H9 (cell line): ENCODE data around the gene OSBP2. TPM values are rescaled to one million over a fixed set of nuclear protein-coding genes. Genes with fewer than 3 reads are reported as not detected.

ENCODE experiments used
- DNase-seq: peaks from one replicate; pipeline ENCODE4 v3.0.0-alpha.2; 2017
- H2AFZ ChIP-seq: one replicate; pipeline ENCODE4 v1.6.1; 2013; ENCODE audit warnings: mild to moderate bottlenecking, low read length, control low read depth, moderate library complexity
- H2AK5ac ChIP-seq: 2 replicates; pipeline ENCODE4 v1.6.1; 2013; ENCODE audit warnings: low read length, control low read depth, mixed read lengths; ENCODE audit not compliant: insufficient read length
- H2BK120ac ChIP-seq: one replicate; pipeline ENCODE4 v1.6.1; 2013; ENCODE audit warnings: low read depth, mild to moderate bottlenecking, low read length, control low read depth, inconsistent platforms; ENCODE audit not compliant: poor library complexity, severe bottlenecking
- H2BK12ac ChIP-seq: 2 replicates; pipeline ENCODE4 v1.6.1; 2013; ENCODE audit warnings: low read length, control low read depth, mixed read lengths, low read depth; ENCODE audit not compliant: insufficient read length
- H2BK15ac ChIP-seq: 2 replicates; pipeline ENCODE4 v1.6.1; 2013; ENCODE audit warnings: low read depth, low read length, control low read depth
- H2BK20ac ChIP-seq: one replicate; pipeline ENCODE4 v1.6.1; 2013; ENCODE audit warnings: low read depth, mild to moderate bottlenecking, low read length, control low read depth, inconsistent platforms; ENCODE audit not compliant: poor library complexity, severe bottlenecking
- H2BK5ac ChIP-seq: 2 replicates; pipeline ENCODE4 v1.6.1; 2013; ENCODE audit warnings: low read length, control low read depth, mixed read lengths; ENCODE audit not compliant: insufficient read length
- H3K14ac ChIP-seq: 2 replicates; pipeline ENCODE4 v1.6.1; 2013; ENCODE audit warnings: low read length, control low read depth; ENCODE audit not compliant: insufficient read depth
- H3K18ac ChIP-seq: 2 replicates; pipeline ENCODE4 v1.6.1; 2013; ENCODE audit warnings: low read depth, mild to moderate bottlenecking, mixed read lengths, low read length, control low read depth; ENCODE audit not compliant: insufficient read length
- H3K23ac ChIP-seq: 2 replicates; pipeline ENCODE4 v1.6.1; 2013; ENCODE audit warnings: low read length, control low read depth, mixed read lengths, low read depth; ENCODE audit not compliant: insufficient read length
- H3K23me2 ChIP-seq: 2 replicates; pipeline ENCODE4 v1.6.1; 2013; ENCODE audit warnings: low read depth, mild to moderate bottlenecking, mixed read lengths, low read length, control low read depth; ENCODE audit not compliant: insufficient read length, poor library complexity, severe bottlenecking
- H3K27ac ChIP-seq: 2 replicates; pipeline ENCODE4 v1.5.1; 2013; ENCODE audit warnings: low read length, control low read depth, mixed read lengths, low read depth; ENCODE audit not compliant: insufficient read length
- H3K27me3 ChIP-seq: 2 replicates; pipeline ENCODE4 v1.6.1; 2013; ENCODE audit warnings: low read length, control low read depth, inconsistent platforms; ENCODE audit not compliant: insufficient read depth
- H3K4ac ChIP-seq: 2 replicates; pipeline ENCODE4 v1.6.1; 2013; ENCODE audit warnings: low read depth, mild to moderate bottlenecking, control low read depth, inconsistent platforms, low read length, moderate library complexity
- H3K4me1 ChIP-seq: 2 replicates; pipeline ENCODE4 v1.6.1; 2013; ENCODE audit warnings: low read length, control low read depth, inconsistent platforms; ENCODE audit not compliant: insufficient read depth
- H3K4me2 ChIP-seq: 2 replicates; pipeline ENCODE4 v1.6.1; 2013; ENCODE audit warnings: low read length, control low read depth, mixed read lengths; ENCODE audit not compliant: insufficient read length, insufficient read depth
- H3K56ac ChIP-seq: 2 replicates; pipeline ENCODE4 v1.6.1; 2013; ENCODE audit warnings: low read depth, mild to moderate bottlenecking, mixed read lengths, low read length, control low read depth; ENCODE audit not compliant: insufficient read length
- H3K79me1 ChIP-seq: 2 replicates; pipeline ENCODE4 v1.6.1; 2013; ENCODE audit warnings: low read depth, mild to moderate bottlenecking, moderate library complexity, low read length, control low read depth, inconsistent platforms; ENCODE audit not compliant: insufficient read depth, poor library complexity, severe bottlenecking
- H3K79me2 ChIP-seq: 2 replicates; pipeline ENCODE4 v1.6.1; 2013; ENCODE audit warnings: low read length, control low read depth, inconsistent platforms; ENCODE audit not compliant: insufficient read depth
- H3K9ac ChIP-seq: 2 replicates; pipeline ENCODE4 v1.6.1; 2013; ENCODE audit warnings: low read length, control low read depth, mixed read lengths; ENCODE audit not compliant: insufficient read length; ENCODE audit errors: extremely low read depth
- H3K9me3 ChIP-seq: one replicate; pipeline ENCODE4 v1.6.1; 2013; ENCODE audit warnings: low read depth, low read length, inconsistent platforms; ENCODE audit not compliant: control insufficient read depth
- H3T11ph ChIP-seq: one replicate; pipeline ENCODE4 v1.6.1; 2013; ENCODE audit warnings: mild to moderate bottlenecking, low read length, control low read depth, inconsistent platforms
- H4K20me1 ChIP-seq: one replicate; pipeline ENCODE4 v1.6.1; 2013; ENCODE audit not compliant: control insufficient read depth, insufficient read length, insufficient read depth
- H4K5ac ChIP-seq: 2 replicates; pipeline ENCODE4 v1.6.1; 2013; ENCODE audit warnings: low read depth, mild to moderate bottlenecking, mixed read lengths, low read length, control low read depth; ENCODE audit not compliant: insufficient read length
- H4K8ac ChIP-seq: replicated peaks from 2 replicates; pipeline ENCODE4 v1.6.1; 2013; ENCODE audit warnings: low read length, control low read depth, mixed read lengths, low read depth; ENCODE audit not compliant: insufficient read length
- H4K91ac ChIP-seq: 2 replicates; pipeline ENCODE4 v1.6.1; 2013; ENCODE audit warnings: low read depth, mild to moderate bottlenecking, moderate library complexity, mixed read lengths, low read length, control low read depth; ENCODE audit not compliant: insufficient read length
- H3K27ac Mint-ChIP-seq, 3 experiments: 2 replicates in 2 of 3; 3 replicates in 1 of 3; pipeline ENCODE4 v1.8.0; 2020 to 2021; ENCODE audit warnings: mixed read lengths in 3 of 3, mild to moderate bottlenecking in 1 of 3, moderate library complexity in 1 of 3
- H3K27me3 Mint-ChIP-seq: 2 replicates; pipeline ENCODE4 v1.8.0; 2021; ENCODE audit warnings: low read depth, mild to moderate bottlenecking, moderate library complexity, mixed read lengths
- H3K36me3 Mint-ChIP-seq, 3 experiments: 2 replicates in 2 of 3; 3 replicates in 1 of 3; pipeline ENCODE4 v1.8.0; 2020 to 2021; ENCODE audit warnings: low read depth in 3 of 3, mixed read lengths in 3 of 3; ENCODE audit not compliant: insufficient read depth in 1 of 3
- H3K4me1 Mint-ChIP-seq, 2 experiments: 2 replicates each; pipeline ENCODE4 v1.8.0; 2020; ENCODE audit warnings: mixed read lengths in 2 of 2
- H3K4me3 Mint-ChIP-seq, 2 experiments: 2 replicates in 1 of 2; 3 replicates in 1 of 2; pipeline ENCODE4 v1.8.0; 2020 to 2021; ENCODE audit warnings: mild to moderate bottlenecking in 2 of 2, mixed read lengths in 2 of 2, moderate library complexity in 1 of 2
- H3K9me3 Mint-ChIP-seq, 2 experiments: 2 replicates in 1 of 2; 3 replicates in 1 of 2; pipeline ENCODE4 v1.8.0; 2020; ENCODE audit warnings: mild to moderate bottlenecking in 2 of 2, mixed read lengths in 2 of 2, moderate library complexity in 1 of 2
- WGBS: extraction: QIAGEN DNeasy Blood & Tissue Kit; methylation state at CpG from one replicate; pipeline ENCODE4 v1.1.7; 2013; ENCODE audit warnings: missing lambda C conversion rate, low lambda C conversion rate, mixed read lengths; ENCODE audit not compliant: insufficient read length; ENCODE audit errors: extremely low coverage; 5-methylcytosine and 5-hydroxymethylcytosine counted together
- total RNA-seq: library from RNA; stranded (reverse); gene quantifications from 2 replicates; pipeline ENCODE4 v1.2.1, GENCODE V29; 2021
- TF ChIP-seq, protein P1 (sequence below): fragments of 200-600 bp; sonication (generic); conservative IDR thresholded peaks from 3 replicates; pipeline ENCODE4 v1.8.0; 2021; ENCODE audit warnings: antibody characterized with exemption, mild to moderate bottlenecking

OSBP2 gene
- total RNA-seq, 1 experiment from 2014 or later: 3.4 TPM

GRCh38 chr22:30920407-30920806, 225.7 kb downstream of the OSBP2 start:
- H3K23ac ChIP-seq: no peak overlapping the region
- H3K79me1 ChIP-seq: no peaks in the 10 kb centered on the region
- no peak overlapping the region for H3K18ac ChIP-seq
- H3K79me2 ChIP-seq: no peaks in the 10 kb centered on the region
- H2BK15ac ChIP-seq: no peak overlapping the region
- H2BK5ac ChIP-seq: no peak overlapping the region
- no peak overlapping the region for H3K4me3 Mint-ChIP-seq
- no peaks in the 10 kb centered on the region; the same call in 1 of the 2 replicates for H3K27me3 Mint-ChIP-seq
- no peak overlapping the region for H4K91ac ChIP-seq
- no CpG with 5 or more reads among the region's 9 CpGs for WGBS
- H3T11ph ChIP-seq: no peak overlapping the region
- H3K14ac ChIP-seq: no peak overlapping the region
- no peak overlapping the region for H2AFZ ChIP-seq
- H4K5ac ChIP-seq: no peak overlapping the region
- H3K56ac ChIP-seq: no peak overlapping the region
- H3K4ac ChIP-seq: no peak overlapping the region
- no peak overlapping the region for H3K27ac Mint-ChIP-seq
- H3K23me2 ChIP-seq: no peaks in the 10 kb centered on the region
- H3K9me3 ChIP-seq: no peaks in the 10 kb centered on the region
- peaks cover 13 to 27% (median 24%) of the 10 kb centered on the region in 3 experiments for H3K36me3 Mint-ChIP-seq
- no peaks in the 10 kb centered on the region for H3K4me1 ChIP-seq
- no peak overlapping the region for H2AK5ac ChIP-seq
- TF ChIP-seq, protein P1, sequence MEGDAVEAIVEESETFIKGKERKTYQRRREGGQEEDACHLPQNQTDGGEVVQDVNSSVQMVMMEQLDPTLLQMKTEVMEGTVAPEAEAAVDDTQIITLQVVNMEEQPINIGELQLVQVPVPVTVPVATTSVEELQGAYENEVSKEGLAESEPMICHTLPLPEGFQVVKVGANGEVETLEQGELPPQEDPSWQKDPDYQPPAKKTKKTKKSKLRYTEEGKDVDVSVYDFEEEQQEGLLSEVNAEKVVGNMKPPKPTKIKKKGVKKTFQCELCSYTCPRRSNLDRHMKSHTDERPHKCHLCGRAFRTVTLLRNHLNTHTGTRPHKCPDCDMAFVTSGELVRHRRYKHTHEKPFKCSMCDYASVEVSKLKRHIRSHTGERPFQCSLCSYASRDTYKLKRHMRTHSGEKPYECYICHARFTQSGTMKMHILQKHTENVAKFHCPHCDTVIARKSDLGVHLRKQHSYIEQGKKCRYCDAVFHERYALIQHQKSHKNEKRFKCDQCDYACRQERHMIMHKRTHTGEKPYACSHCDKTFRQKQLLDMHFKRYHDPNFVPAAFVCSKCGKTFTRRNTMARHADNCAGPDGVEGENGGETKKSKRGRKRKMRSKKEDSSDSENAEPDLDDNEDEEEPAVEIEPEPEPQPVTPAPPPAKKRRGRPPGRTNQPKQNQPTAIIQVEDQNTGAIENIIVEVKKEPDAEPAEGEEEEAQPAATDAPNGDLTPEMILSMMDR: peak; percentile 96
- H3K27ac ChIP-seq: no peak overlapping the region
- peak; percentile 75 for DNase-seq
- H4K20me1 ChIP-seq: no peaks in the 10 kb centered on the region
- no peak overlapping the region for H3K9ac ChIP-seq
- H4K8ac ChIP-seq: no peak overlapping the region
- peaks cover 0 to 2% of the 10 kb centered on the region in 2 experiments; a peak in 1 of 4 replicates for H3K4me1 Mint-ChIP-seq
- no peak overlapping the region for H3K4me2 ChIP-seq
- peaks cover 4 to 7% of the 10 kb centered on the region in 2 experiments; a peak in 4 of 5 replicates for H3K9me3 Mint-ChIP-seq
- H2BK20ac ChIP-seq: no peak overlapping the region
- no peaks in the 10 kb centered on the region for H3K27me3 ChIP-seq
- no peak overlapping the region for H2BK12ac ChIP-seq
- no peak overlapping the region for H2BK120ac ChIP-seq
